ENCODE results near the gene NDC80. TPM values are rescaled to one million over a fixed set of nuclear protein-coding genes. Genes with fewer than 3 reads are reported as not detected.

Gene NDC80
- total and polyA plus RNA-seq, 9 of the 15 experiments (the other 6 are each of a cell fraction or from before 2014, with no cell fraction given) = 65.2 to 97.9 (median 83.3) TPM

DNA sequence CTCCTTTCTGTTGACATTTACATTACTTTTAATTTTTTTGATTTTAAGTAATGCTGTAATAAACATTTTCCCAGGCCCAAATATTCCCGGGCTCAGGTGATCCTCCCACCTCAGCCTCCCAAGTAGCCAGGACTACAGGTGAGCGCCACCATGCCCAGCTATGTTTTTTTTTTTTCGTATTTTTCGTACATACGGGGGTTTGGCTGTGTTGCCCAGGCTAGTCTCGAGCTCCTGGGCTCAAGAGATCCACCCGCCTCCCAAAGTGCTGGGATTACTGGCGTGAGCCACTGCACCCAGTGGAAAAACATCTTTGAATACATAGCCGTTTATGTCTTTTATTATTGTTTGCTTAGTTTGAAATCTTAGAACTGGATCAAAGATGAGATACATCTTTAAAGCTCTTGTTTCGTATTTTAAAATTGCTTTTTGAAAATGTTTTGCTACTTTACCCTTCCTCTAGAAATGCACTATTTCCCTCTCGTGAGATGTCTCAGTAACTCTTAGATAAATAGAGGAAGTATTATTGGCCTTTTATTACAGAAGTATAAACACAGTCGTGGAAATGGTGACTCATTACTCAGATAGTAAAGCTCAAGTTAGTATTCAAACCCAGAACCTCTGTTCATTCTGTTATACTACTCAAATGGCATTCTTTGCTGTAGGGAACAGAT, 86.6 kb downstream of the NDC80 start (continued):
- TF ChIP-seq KAT2B (IDR thresholded peaks at IDR 0.05; ENCODE audit: low read depth, low read length) (no peak), THRAP3 (IDR thresholded peaks at IDR 0.05; ENCODE audit: borderline replicate concordance) (no peak), CHD4 (IDR thresholded peaks at IDR 0.05; ENCODE audit: insufficient read depth, insufficient replicate concordance, low read depth, low read length, poor library complexity, severe bottlenecking) (no peak), ZNF583 (CRISPR knock-in tag; IDR thresholded peaks at IDR 0.05) (no peak), EGR1 (conservative IDR thresholded peaks at IDR 0.05) (no peak), POLR3A (IDR thresholded peaks at IDR 0.05; ENCODE audit: borderline replicate concordance, extremely low read depth, insufficient read depth, insufficient read length) (no peak), CCNT2 (IDR thresholded peaks at IDR 0.05; ENCODE audit: borderline replicate concordance, extremely low read depth, insufficient read length, low read depth, low read length) (no peak), JUND (IDR thresholded peaks at IDR 0.05; ENCODE audit: borderline replicate concordance, low read depth, low read length) (peak; percentile 95), JUND (tag; IDR thresholded peaks at IDR 0.05; ENCODE audit: borderline replicate concordance, low read depth, low read length) (peak; percentile 98), GATAD2B (IDR thresholded peaks at IDR 0.05; ENCODE audit: borderline replicate concordance) (peak; percentile 53; the same call in 1 of the 2 replicates), HDAC1 (IDR thresholded peaks at IDR 0.05) (0 out of 4 replicates have a peak, but pooled peaks of 1 of the 2 experiments have one; percentile 31), CCAR2 (IDR thresholded peaks at IDR 0.05; ENCODE audit: low read depth, low read length) (no peak), ZNF79 (CRISPR knock-in tag; IDR thresholded peaks at IDR 0.05; ENCODE audit: low read depth) (no peak), SMARCB1 (IDR thresholded peaks at IDR 0.05; ENCODE audit: insufficient read length, low read depth) (peak; percentile 34)
- TF ChIP-seq, protein P1, sequence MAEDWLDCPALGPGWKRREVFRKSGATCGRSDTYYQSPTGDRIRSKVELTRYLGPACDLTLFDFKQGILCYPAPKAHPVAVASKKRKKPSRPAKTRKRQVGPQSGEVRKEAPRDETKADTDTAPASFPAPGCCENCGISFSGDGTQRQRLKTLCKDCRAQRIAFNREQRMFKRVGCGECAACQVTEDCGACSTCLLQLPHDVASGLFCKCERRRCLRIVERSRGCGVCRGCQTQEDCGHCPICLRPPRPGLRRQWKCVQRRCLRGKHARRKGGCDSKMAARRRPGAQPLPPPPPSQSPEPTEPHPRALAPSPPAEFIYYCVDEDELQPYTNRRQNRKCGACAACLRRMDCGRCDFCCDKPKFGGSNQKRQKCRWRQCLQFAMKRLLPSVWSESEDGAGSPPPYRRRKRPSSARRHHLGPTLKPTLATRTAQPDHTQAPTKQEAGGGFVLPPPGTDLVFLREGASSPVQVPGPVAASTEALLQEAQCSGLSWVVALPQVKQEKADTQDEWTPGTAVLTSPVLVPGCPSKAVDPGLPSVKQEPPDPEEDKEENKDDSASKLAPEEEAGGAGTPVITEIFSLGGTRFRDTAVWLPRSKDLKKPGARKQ (CRISPR knock-in tag; IDR thresholded peaks at IDR 0.05) = no peak
- TF ChIP-seq, protein P2, sequence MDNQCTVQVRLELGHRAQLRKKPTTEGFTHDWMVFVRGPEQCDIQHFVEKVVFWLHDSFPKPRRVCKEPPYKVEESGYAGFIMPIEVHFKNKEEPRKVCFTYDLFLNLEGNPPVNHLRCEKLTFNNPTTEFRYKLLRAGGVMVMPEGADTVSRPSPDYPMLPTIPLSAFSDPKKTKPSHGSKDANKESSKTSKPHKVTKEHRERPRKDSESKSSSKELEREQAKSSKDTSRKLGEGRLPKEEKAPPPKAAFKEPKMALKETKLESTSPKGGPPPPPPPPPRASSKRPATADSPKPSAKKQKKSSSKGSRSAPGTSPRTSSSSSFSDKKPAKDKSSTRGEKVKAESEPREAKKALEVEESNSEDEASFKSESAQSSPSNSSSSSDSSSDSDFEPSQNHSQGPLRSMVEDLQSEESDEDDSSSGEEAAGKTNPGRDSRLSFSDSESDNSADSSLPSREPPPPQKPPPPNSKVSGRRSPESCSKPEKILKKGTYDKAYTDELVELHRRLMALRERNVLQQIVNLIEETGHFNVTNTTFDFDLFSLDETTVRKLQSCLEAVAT (IDR thresholded peaks at IDR 0.05) = 0 out of 4 replicates have a peak, but pooled peaks of 1 of the 2 experiments have one; percentile 13
- TF ChIP-seq, protein P3, sequence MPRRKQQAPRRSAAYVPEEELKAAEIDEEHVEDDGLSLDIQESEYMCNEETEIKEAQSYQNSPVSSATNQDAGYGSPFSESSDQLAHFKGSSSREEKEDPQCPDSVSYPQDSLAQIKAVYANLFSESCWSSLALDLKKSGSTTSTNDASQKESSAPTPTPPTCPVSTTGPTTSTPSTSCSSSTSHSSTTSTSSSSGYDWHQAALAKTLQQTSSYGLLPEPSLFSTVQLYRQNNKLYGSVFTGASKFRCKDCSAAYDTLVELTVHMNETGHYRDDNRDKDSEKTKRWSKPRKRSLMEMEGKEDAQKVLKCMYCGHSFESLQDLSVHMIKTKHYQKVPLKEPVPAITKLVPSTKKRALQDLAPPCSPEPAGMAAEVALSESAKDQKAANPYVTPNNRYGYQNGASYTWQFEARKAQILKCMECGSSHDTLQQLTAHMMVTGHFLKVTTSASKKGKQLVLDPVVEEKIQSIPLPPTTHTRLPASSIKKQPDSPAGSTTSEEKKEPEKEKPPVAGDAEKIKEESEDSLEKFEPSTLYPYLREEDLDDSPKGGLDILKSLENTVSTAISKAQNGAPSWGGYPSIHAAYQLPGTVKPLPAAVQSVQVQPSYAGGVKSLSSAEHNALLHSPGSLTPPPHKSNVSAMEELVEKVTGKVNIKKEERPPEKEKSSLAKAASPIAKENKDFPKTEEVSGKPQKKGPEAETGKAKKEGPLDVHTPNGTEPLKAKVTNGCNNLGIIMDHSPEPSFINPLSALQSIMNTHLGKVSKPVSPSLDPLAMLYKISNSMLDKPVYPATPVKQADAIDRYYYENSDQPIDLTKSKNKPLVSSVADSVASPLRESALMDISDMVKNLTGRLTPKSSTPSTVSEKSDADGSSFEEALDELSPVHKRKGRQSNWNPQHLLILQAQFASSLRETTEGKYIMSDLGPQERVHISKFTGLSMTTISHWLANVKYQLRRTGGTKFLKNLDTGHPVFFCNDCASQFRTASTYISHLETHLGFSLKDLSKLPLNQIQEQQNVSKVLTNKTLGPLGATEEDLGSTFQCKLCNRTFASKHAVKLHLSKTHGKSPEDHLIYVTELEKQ (CRISPR knock-in tag; IDR thresholded peaks at IDR 0.05) = no peak
- TF ChIP-seq, protein P4, sequence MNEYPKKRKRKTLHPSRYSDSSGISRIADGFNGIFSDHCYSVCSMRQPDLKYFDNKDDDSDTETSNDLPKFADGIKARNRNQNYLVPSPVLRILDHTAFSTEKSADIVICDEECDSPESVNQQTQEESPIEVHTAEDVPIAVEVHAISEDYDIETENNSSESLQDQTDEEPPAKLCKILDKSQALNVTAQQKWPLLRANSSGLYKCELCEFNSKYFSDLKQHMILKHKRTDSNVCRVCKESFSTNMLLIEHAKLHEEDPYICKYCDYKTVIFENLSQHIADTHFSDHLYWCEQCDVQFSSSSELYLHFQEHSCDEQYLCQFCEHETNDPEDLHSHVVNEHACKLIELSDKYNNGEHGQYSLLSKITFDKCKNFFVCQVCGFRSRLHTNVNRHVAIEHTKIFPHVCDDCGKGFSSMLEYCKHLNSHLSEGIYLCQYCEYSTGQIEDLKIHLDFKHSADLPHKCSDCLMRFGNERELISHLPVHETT (CRISPR knock-in tag; conservative IDR thresholded peaks at IDR 0.05 in 1 of 2, IDR thresholded peaks at IDR 0.05 in 1 of 2) = 0 out of 4 replicates have a peak, but pooled peaks of 1 of the 2 experiments have one; percentile 33

Measured in K562 (cell line).